Osteoblast (primary cell): ENCODE data around the gene CDH22. TPM values are rescaled to one million over a fixed set of nuclear protein-coding genes. Genes with fewer than 3 reads are reported as not detected.
A peak's percentile ranks its signal among the peaks of the same experiment; 100 is the strongest.

Source experiments
- DNase-seq: peaks from one replicate; pipeline ENCODE4 v3.0.0; 2011; ENCODE audit warnings: low spot score, mixed read lengths; ENCODE audit not compliant: insufficient read length; ENCODE audit errors: missing footprints
- H2AFZ ChIP-seq: 2 replicates; pipeline ENCODE4 v1.6.0; 2011; ENCODE audit warnings: mild to moderate bottlenecking, low read length
- H3K27ac ChIP-seq: 2 replicates; pipeline ENCODE4 v1.5.1; 2011; ENCODE audit warnings: mild to moderate bottlenecking, low read depth, low read length, moderate library complexity
- H3K27me3 ChIP-seq: 2 replicates; pipeline ENCODE4 v1.6.0; 2012; ENCODE audit warnings: mild to moderate bottlenecking, control low read depth, inconsistent platforms, low read length, moderate library complexity; ENCODE audit not compliant: insufficient read depth
- H3K36me3 ChIP-seq: 2 replicates; pipeline ENCODE4 v1.5.1; 2011; ENCODE audit warnings: mild to moderate bottlenecking, low read length, control low read depth, moderate library complexity; ENCODE audit not compliant: insufficient read depth
- H3K4me1 ChIP-seq: 2 replicates; pipeline ENCODE4 v1.5.1; 2011; ENCODE audit warnings: mild to moderate bottlenecking, low read length, control low read depth, moderate library complexity; ENCODE audit not compliant: insufficient read depth
- H3K4me2 ChIP-seq: 2 replicates; pipeline ENCODE4 v1.6.0; 2011; ENCODE audit warnings: mild to moderate bottlenecking, low read length; ENCODE audit not compliant: insufficient read depth
- H3K4me3 ChIP-seq: fragments of 200-600 bp; sonication (generic); 3 replicates; pipeline ENCODE4 v1.5.1; 2012; ENCODE audit warnings: mild to moderate bottlenecking, low read length, inconsistent platforms; ENCODE audit not compliant: insufficient read depth
- H3K79me2 ChIP-seq: 2 replicates; pipeline ENCODE4 v1.6.0; 2012; ENCODE audit warnings: mild to moderate bottlenecking, low read length, control low read depth, inconsistent platforms; ENCODE audit not compliant: insufficient read depth
- H3K9me3 ChIP-seq: 2 replicates; pipeline ENCODE4 v1.5.1; 2011; ENCODE audit warnings: low read depth, low read length, control low read depth
- H4K20me1 ChIP-seq: 2 replicates; pipeline ENCODE4 v1.6.0; 2012; ENCODE audit warnings: mild to moderate bottlenecking, low read length, control low read depth; ENCODE audit not compliant: insufficient read depth
- CTCF ChIP-seq: IDR thresholded peaks from 2 replicates; pipeline ENCODE4 v1.5.1; 2011; ENCODE audit warnings: mild to moderate bottlenecking, low read depth, low read length, moderate library complexity; ENCODE audit errors: extremely low read depth
- total RNA-seq: library from RNA; depleted of rRNA; stranded (reverse); fragments of >200 nt; gene quantifications from 2 replicates; pipeline ENCODE4 v1.2.3, GENCODE V29; 2012

CDH22 gene
- total RNA-seq, 1 donor = not detected

GRCh38 chr20:46305331-46305972, 2.8 kb downstream of the CDH22 start:
- no peaks in the 10 kb centered on the region for H3K79me2 ChIP-seq
- H3K27ac ChIP-seq = no peak overlapping the region
- H3K4me1 ChIP-seq = no peaks in the 10 kb centered on the region
- TF ChIP-seq CTCF = no peak
- H4K20me1 ChIP-seq = no peaks in the 10 kb centered on the region
- no peak overlapping the region for H2AFZ ChIP-seq
- no peaks in the 10 kb centered on the region for H3K36me3 ChIP-seq
- H3K27me3 ChIP-seq = peaks cover 45% of the 10 kb centered on the region
- peak; percentile 67 for DNase-seq
- no peaks in the 10 kb centered on the region for H3K9me3 ChIP-seq
- no peak overlapping the region for H3K4me3 ChIP-seq
- H3K4me2 ChIP-seq = no peak overlapping the region

- Histone ChIP-seq H3K4me2 (no peak overlapping the region), H2AFZ (no peak overlapping the region), H3K27ac (no peak overlapping the region), H3K27me3 (peaks cover 39% of the 10 kb centered on the region), H3K4me1 (no peaks in the 10 kb centered on the region), H3K4me3 (no peak overlapping the region), H3K9me3 (no peaks in the 10 kb centered on the region), H3K36me3 (no peaks in the 10 kb centered on the region), H4K20me1 (no peaks in the 10 kb centered on the region), H3K79me2 (no peaks in the 10 kb centered on the region)
- DNase-seq = peak; percentile 80
- TF ChIP-seq CTCF = no peak
Measured at GRCh38 chr20:46304852-46305251, 3.4 kb downstream of the CDH22 start.

GRCh38 chr20:46304361-46304760, 3.9 kb downstream of the CDH22 start:
- Histone ChIP-seq H3K4me2 (no peak overlapping the region), H3K9me3 (no peaks in the 10 kb centered on the region), H3K4me1 (no peaks in the 10 kb centered on the region), H3K27ac (no peak overlapping the region), H2AFZ (no peak overlapping the region), H3K36me3 (no peaks in the 10 kb centered on the region), H3K79me2 (no peaks in the 10 kb centered on the region), H4K20me1 (no peaks in the 10 kb centered on the region), H3K27me3 (peaks cover 34% of the 10 kb centered on the region), H3K4me3 (no peak overlapping the region)
- no peak for TF ChIP-seq CTCF
- DNase-seq = peak; percentile 88

GRCh38 chr20:46303176-46303956, 4.9 kb downstream of the CDH22 start:
- DNase-seq = peak; percentile 59
- Histone ChIP-seq H3K27ac (no peak overlapping the region), H4K20me1 (no peaks in the 10 kb centered on the region), H3K36me3 (no peaks in the 10 kb centered on the region), H3K9me3 (no peaks in the 10 kb centered on the region), H2AFZ (no peak overlapping the region), H3K79me2 (no peaks in the 10 kb centered on the region), H3K4me3 (no peak overlapping the region), H3K27me3 (peaks cover 26% of the 10 kb centered on the region), H3K4me1 (no peaks in the 10 kb centered on the region), H3K4me2 (no peak overlapping the region)
- TF ChIP-seq CTCF = no peak
